Measurements from ENCODE around the gene MMP15. TPM values are rescaled to one million over a fixed set of nuclear protein-coding genes. Genes with fewer than 3 reads are reported as not detected.

Gene MMP15
- total RNA-seq, 1 experiment from 2014 or later = 1.3 TPM

DNA sequence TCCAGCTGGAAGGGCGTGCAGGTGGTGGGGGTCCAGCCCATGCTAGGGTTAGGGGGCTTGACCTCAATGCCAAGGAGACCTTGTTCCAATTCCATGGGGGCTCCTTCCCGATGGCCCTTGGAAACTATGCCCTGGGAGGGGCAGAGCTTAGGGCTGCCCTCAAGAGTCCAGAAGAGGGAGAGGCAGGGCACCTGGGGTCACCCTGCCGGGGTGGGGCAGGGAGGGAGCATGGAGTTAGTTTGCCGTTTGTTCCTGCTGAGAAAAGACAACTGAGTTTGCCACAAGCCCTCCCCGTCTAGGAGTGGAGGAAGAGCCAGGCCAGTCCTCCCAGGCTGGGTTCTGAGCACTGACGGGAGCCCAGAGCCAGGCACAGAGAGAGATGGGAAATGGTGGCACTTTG is 21.4 kb downstream of the MMP15 start:
- intact Hi-C loops (cut with micrococcal nuclease) = no loop called here
- DNase-seq (ENCODE audit: unreplicated experiment) = no peak
- H3K27ac Mint-ChIP-seq (ENCODE audit: low read depth, unreplicated experiment) = no peak overlapping the region
- ChIA-PET POLR2A (no interaction called here), CTCF (interaction anchor here (0.8 kb wide), 1 partner anchor 13 kb away, joined by 4 read pairs; no protein-coding TSS in a partner anchor)
- H3K36me3 Mint-ChIP-seq (ENCODE audit: insufficient read depth, unreplicated experiment) = peaks cover 6% of the 10 kb centered on the region
- H3K4me1 Mint-ChIP-seq (ENCODE audit: insufficient read depth, unreplicated experiment) = no peaks in the 10 kb centered on the region
- no TSS peak for BruUV-seq (replicated peaks)
- no peak overlapping the region for H3K4me3 Mint-ChIP-seq (ENCODE audit: unreplicated experiment)
- TF ChIP-seq CTCF (IDR thresholded peaks at IDR 0.05; ENCODE audit: unreplicated experiment) = no peak
- no peaks in the 10 kb centered on the region for H3K9me3 Mint-ChIP-seq (ENCODE audit: unreplicated experiment)
- H3K27me3 Mint-ChIP-seq (ENCODE audit: insufficient read depth, unreplicated experiment) = no peaks in the 10 kb centered on the region

GRCh38 chr16:58047557-58048348 is 22.2 kb downstream of the MMP15 start:
- ChIA-PET POLR2A (no interaction called here), CTCF (no interaction called here)
- no peak for DNase-seq (ENCODE audit: unreplicated experiment)
- TF ChIP-seq CTCF (IDR thresholded peaks at IDR 0.05; ENCODE audit: unreplicated experiment) = no peak
- Mint-ChIP-seq H3K27me3 (ENCODE audit: insufficient read depth, unreplicated experiment) (no peaks in the 10 kb centered on the region), H3K27ac (ENCODE audit: low read depth, unreplicated experiment) (no peak overlapping the region), H3K9me3 (ENCODE audit: unreplicated experiment) (no peaks in the 10 kb centered on the region), H3K4me3 (ENCODE audit: unreplicated experiment) (no peak overlapping the region), H3K36me3 (ENCODE audit: insufficient read depth, unreplicated experiment) (no peaks in the 10 kb centered on the region), H3K4me1 (ENCODE audit: insufficient read depth, unreplicated experiment) (no peaks in the 10 kb centered on the region)
- intact Hi-C loops (cut with micrococcal nuclease) = no loop called here
- no TSS peak for BruUV-seq (replicated peaks)

DNA sequence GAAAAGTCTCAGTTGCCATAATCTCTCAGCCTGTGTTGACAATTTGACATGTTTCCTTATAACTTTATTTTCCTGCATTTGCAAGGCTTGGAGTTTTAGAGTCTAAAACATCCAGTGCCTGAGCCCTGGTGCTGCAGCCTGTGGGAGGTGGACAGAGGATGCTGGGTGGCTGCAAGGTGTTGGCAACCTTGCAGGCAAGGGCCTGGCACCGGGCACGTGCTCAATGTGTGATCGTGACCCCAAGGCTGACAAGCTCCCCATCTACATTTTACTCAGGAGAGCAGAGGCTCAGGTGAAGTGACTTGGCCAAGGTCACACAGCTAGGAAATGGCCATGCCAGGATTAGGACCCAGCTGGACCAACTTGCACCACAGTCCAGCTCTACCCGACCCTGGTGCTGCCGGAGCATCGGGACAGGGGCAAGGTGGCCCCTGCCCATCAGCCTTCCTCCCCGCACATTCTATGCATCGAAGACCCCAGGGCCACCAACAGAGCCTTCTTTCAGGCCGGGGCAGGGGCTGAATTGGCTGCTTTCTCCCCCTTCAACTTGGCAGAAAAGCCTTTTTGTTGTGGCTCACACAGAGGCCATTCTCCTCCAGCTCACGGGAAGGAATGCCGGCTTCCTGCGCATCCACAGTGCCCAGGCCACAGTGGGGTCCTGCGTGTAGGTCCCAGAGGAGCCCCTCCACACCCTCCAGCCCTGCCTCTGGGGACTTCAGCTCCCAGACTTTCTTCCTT is 23.1 kb downstream of the MMP15 start:
- H3K36me3 Mint-ChIP-seq (ENCODE audit: insufficient read depth, unreplicated experiment) = no peaks in the 10 kb centered on the region
- no peak for DNase-seq (ENCODE audit: unreplicated experiment)
- intact Hi-C loops (cut with micrococcal nuclease) = no loop called here
- H3K9me3 Mint-ChIP-seq (ENCODE audit: unreplicated experiment) = no peaks in the 10 kb centered on the region
- ChIA-PET POLR2A (no interaction called here), CTCF (interaction anchor here (0.9 kb wide), 1 partner anchor 17 kb away, joined by 3 read pairs; no protein-coding TSS in a partner anchor)
- H3K4me1 Mint-ChIP-seq (ENCODE audit: insufficient read depth, unreplicated experiment) = no peaks in the 10 kb centered on the region
- TF ChIP-seq CTCF (IDR thresholded peaks at IDR 0.05; ENCODE audit: unreplicated experiment) = no peak
- no peak overlapping the region for H3K4me3 Mint-ChIP-seq (ENCODE audit: unreplicated experiment)
- no peaks in the 10 kb centered on the region for H3K27me3 Mint-ChIP-seq (ENCODE audit: insufficient read depth, unreplicated experiment)
- BruUV-seq (replicated peaks) = no TSS peak
- no peak overlapping the region for H3K27ac Mint-ChIP-seq (ENCODE audit: low read depth, unreplicated experiment)

Measured in MCF 10A (cell line).